Measurements from ENCODE around the gene SFXN2. TPM values are rescaled to one million over a fixed set of nuclear protein-coding genes. Genes with fewer than 3 reads are reported as not detected.

The SFXN2 gene
- total RNA-seq, 4 donors from 2014 or later, result 1.4 to 7.8 (median 3.6) TPM

GRCh38 chr10:102759497-102760210 lies 45.2 kb downstream of the SFXN2 start:
- Histone ChIP-seq H3K9me3 (no peaks in the 10 kb centered on the region), H3K4me3 (no peak overlapping the region), H3K4me1 (peaks cover 8 to 66% (median 9%) of the 10 kb centered on the region in 3 donors), H3K36me3 (peaks cover 0 to 37% (median 0%) of the 10 kb centered on the region in 3 donors), H3K27ac (no peak overlapping the region), H3K27me3 (no peaks in the 10 kb centered on the region)
- intact Hi-C loops (cut with DNase I), result loop anchor here (10.0 kb wide), 1 partner anchor 45 kb away; no protein-coding TSS in a partner anchor
- WGBS, 2 donors, result 86 to 92% methylated on average over 3 of the region's 3 CpGs
- TF ChIP-seq POLR2A (IDR thresholded peaks at IDR 0.05) (no peak), CTCF (IDR thresholded peaks at IDR 0.05) (no peak)
- no peak for DNase-seq

GRCh38 chr10:102761981-102762380 lies 47.5 kb downstream of the SFXN2 start:
- 98 to 100% methylated on average over 2 to 4 of the region's 4 CpGs for WGBS, 2 donors
- intact Hi-C loops (cut with DNase I), result no loop called here
- Histone ChIP-seq H3K4me3 (no peak overlapping the region), H3K27me3 (no peaks in the 10 kb centered on the region), H3K9me3 (no peaks in the 10 kb centered on the region), H3K27ac (no peak overlapping the region), H3K4me1 (peaks cover 18 to 67% (median 19%) of the 10 kb centered on the region in 3 donors), H3K36me3 (peaks cover 0 to 34% (median 0%) of the 10 kb centered on the region in 3 donors)
- no peak for DNase-seq
- no peak for TF ChIP-seq CTCF (IDR thresholded peaks at IDR 0.05)

GRCh38 chr10:102762401-102763015 lies 48.1 kb downstream of the SFXN2 start:
- Histone ChIP-seq H3K27me3 (no peaks in the 10 kb centered on the region), H3K27ac (peak overlapping the region in 1 of 4 donors; percentile 33), H3K36me3 (peaks cover 0 to 34% (median 0%) of the 10 kb centered on the region in 3 donors), H3K4me3 (no peak overlapping the region), H3K9me3 (no peaks in the 10 kb centered on the region), H3K4me1 (peaks cover 21 to 67% (median 23%) of the 10 kb centered on the region in 3 donors)
- TF ChIP-seq POLR2A (IDR thresholded peaks at IDR 0.05) (no peak), CTCF (IDR thresholded peaks at IDR 0.05) (no peak)
- 78 to 91% methylated on average over 7 of the region's 7 CpGs for WGBS, 2 donors
- intact Hi-C loops (cut with DNase I), result no loop called here
- no peak for DNase-seq

- Histone ChIP-seq H3K4me3 (no peak overlapping the region), H3K9me3 (no peaks in the 10 kb centered on the region), H3K4me1 (peaks cover 21 to 70% (median 26%) of the 10 kb centered on the region in 3 donors), H3K36me3 (peaks cover 0 to 34% (median 0%) of the 10 kb centered on the region in 3 donors), H3K27me3 (no peaks in the 10 kb centered on the region), H3K27ac (peak overlapping the region in 1 of 4 donors; percentile 33)
- TF ChIP-seq POLR2A (IDR thresholded peaks at IDR 0.05) (no peak), CTCF (IDR thresholded peaks at IDR 0.05) (no peak)
- intact Hi-C loops (cut with DNase I), result no loop called here
- no peak for DNase-seq
- 80 to 83% methylated on average over 7 of the region's 7 CpGs for WGBS, 2 donors
These were observed 48.7 kb downstream of the SFXN2 start for GRCh38 chr10:102763037-102763607.

Data from esophagus squamous epithelium (tissue), 5 donors.